DND-41 (cell line): Measurements from ENCODE around the gene SLC6A3.

Experiments used
- ATAC-seq: fragments of 200-7000 bp; cut with Tn5 transposase; 3 replicates; pipeline ENCODE4 v1.9.1; 2021; ENCODE audit warnings: low read depth; ENCODE audit not compliant: insufficient read depth
- DNase-seq: peaks from one replicate; pipeline ENCODE4 v3.0.0-alpha.2; 2020
- H2AFZ ChIP-seq: 2 replicates; pipeline ENCODE4 v1.6.0; 2012; ENCODE audit warnings: low read depth, low read length
- H3K27ac ChIP-seq: 2 replicates; pipeline ENCODE4 v1.5.1; 2012; ENCODE audit warnings: low read length, inconsistent platforms
- H3K27me3 ChIP-seq: fragments of 200-600 bp; sonication (generic); 2 replicates; pipeline ENCODE4 v1.6.0; 2012; ENCODE audit warnings: low read length, mild to moderate bottlenecking, inconsistent platforms; ENCODE audit not compliant: insufficient read depth, poor library complexity
- H3K36me3 ChIP-seq: 2 replicates; pipeline ENCODE4 v1.5.1; 2012; ENCODE audit warnings: low read length, inconsistent platforms; ENCODE audit not compliant: insufficient read depth
- H3K4me1 ChIP-seq: 2 replicates; pipeline ENCODE4 v1.5.1; 2012; ENCODE audit warnings: mild to moderate bottlenecking, low read length; ENCODE audit not compliant: insufficient read depth
- H3K4me2 ChIP-seq: 2 replicates; pipeline ENCODE4 v1.6.0; 2012; ENCODE audit warnings: mild to moderate bottlenecking, moderate library complexity, low read length, inconsistent platforms; ENCODE audit not compliant: insufficient read depth
- H3K4me3 ChIP-seq, 2 experiments: fragments of 200-600 bp in 1 of 2; shearing (Covaris generic) in 1 of 2; 2 replicates each; pipeline ENCODE4 v1.5.1; 2012 to 2016; ENCODE audit warnings: inconsistent platforms in 2 of 2, low read length in 2 of 2, mild to moderate bottlenecking in 2 of 2, low read depth in 1 of 2, moderate library complexity in 1 of 2
- H3K79me2 ChIP-seq: 2 replicates; pipeline ENCODE4 v1.6.0; 2012; ENCODE audit warnings: low read length, inconsistent platforms; ENCODE audit not compliant: insufficient read depth
- H3K9ac ChIP-seq: 2 replicates; pipeline ENCODE4 v1.6.0; 2012; ENCODE audit warnings: low read depth, mild to moderate bottlenecking, inconsistent platforms, low read length, moderate library complexity
- H3K9me3 ChIP-seq: 2 replicates; pipeline ENCODE4 v1.5.1; 2012; ENCODE audit warnings: low read length, moderate library complexity, mild to moderate bottlenecking, inconsistent platforms; ENCODE audit not compliant: insufficient read depth, severe bottlenecking
- H4K20me1 ChIP-seq: 2 replicates; pipeline ENCODE4 v1.6.0; 2012; ENCODE audit warnings: low read length; ENCODE audit not compliant: insufficient read depth
- EZH2 ChIP-seq: IDR thresholded peaks from 3 replicates; pipeline ENCODE4 v1.6.1; 2012; ENCODE audit warnings: borderline replicate concordance, low read depth, mild to moderate bottlenecking, moderate library complexity, low read length, inconsistent platforms; ENCODE audit not compliant: severe bottlenecking
- TF ChIP-seq, protein P1 (sequence below): IDR thresholded peaks from 2 replicates; pipeline ENCODE4 v1.5.1; 2012; ENCODE audit warnings: borderline replicate concordance, low read length, moderate library complexity, mild to moderate bottlenecking; ENCODE audit not compliant: poor library complexity, severe bottlenecking; ENCODE audit errors: extremely low read depth

SLC6A3 gene

GRCh38 chr5:1479581-1480188, 34.4 kb upstream of the SLC6A3 start:
- peak; percentile 25 for DNase-seq

DNA sequence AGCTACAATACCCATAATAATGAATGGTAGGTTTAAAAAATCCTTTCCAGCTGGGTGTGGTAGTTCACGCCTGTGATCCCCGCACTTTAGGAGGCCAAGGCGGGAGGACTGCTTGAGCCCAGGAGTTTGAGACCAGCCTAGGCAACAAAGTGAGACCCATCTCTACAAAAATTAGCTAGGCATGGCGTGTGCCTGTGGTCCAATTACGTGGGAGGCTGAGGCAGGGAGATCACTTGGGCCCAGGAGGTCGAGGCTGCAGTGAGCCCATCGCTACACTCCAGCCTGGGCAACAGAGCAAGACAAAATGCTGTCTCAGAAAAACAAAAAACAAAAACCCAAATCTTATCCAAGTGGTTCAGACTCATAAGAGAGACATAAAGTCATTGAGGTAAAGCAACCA, 33.8 kb upstream of the SLC6A3 start:
- DNase-seq (no peak), ATAC-seq (no peak)
- Histone ChIP-seq H4K20me1 (peaks cover 9% of the 10 kb centered on the region; the same call in 1 of the 2 replicates), H3K4me1 (no peaks in the 10 kb centered on the region), H3K79me2 (no peaks in the 10 kb centered on the region), H2AFZ (no peak overlapping the region), H3K4me3 (no peak overlapping the region), H3K36me3 (peaks cover 86% of the 10 kb centered on the region), H3K27me3 (no peaks in the 10 kb centered on the region), H3K27ac (no peak overlapping the region), H3K9ac (no peak overlapping the region), H3K9me3 (no peaks in the 10 kb centered on the region), H3K4me2 (no peak overlapping the region)
- TF ChIP-seq, protein P1, sequence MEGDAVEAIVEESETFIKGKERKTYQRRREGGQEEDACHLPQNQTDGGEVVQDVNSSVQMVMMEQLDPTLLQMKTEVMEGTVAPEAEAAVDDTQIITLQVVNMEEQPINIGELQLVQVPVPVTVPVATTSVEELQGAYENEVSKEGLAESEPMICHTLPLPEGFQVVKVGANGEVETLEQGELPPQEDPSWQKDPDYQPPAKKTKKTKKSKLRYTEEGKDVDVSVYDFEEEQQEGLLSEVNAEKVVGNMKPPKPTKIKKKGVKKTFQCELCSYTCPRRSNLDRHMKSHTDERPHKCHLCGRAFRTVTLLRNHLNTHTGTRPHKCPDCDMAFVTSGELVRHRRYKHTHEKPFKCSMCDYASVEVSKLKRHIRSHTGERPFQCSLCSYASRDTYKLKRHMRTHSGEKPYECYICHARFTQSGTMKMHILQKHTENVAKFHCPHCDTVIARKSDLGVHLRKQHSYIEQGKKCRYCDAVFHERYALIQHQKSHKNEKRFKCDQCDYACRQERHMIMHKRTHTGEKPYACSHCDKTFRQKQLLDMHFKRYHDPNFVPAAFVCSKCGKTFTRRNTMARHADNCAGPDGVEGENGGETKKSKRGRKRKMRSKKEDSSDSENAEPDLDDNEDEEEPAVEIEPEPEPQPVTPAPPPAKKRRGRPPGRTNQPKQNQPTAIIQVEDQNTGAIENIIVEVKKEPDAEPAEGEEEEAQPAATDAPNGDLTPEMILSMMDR = no peak
- TF ChIP-seq EZH2 = no peak

More at GRCh38 chr5:1479581-1480188, 34.4 kb upstream of the SLC6A3 start:
- Histone ChIP-seq H3K79me2 (no peaks in the 10 kb centered on the region), H3K27ac (no peak overlapping the region), H3K9me3 (no peaks in the 10 kb centered on the region), H2AFZ (no peak overlapping the region), H3K4me2 (no peak overlapping the region), H3K9ac (no peak overlapping the region), H3K36me3 (peaks cover 86% of the 10 kb centered on the region), H3K27me3 (no peaks in the 10 kb centered on the region), H3K4me3 (no peak overlapping the region), H3K4me1 (no peaks in the 10 kb centered on the region), H4K20me1 (peaks cover 14% of the 10 kb centered on the region; the same call in 1 of the 2 replicates)
- ATAC-seq = peak; percentile 35; the same call in 1 of the 3 replicates
- TF ChIP-seq, protein P1 = peak; percentile 75
- TF ChIP-seq EZH2 = no peak

DNA sequence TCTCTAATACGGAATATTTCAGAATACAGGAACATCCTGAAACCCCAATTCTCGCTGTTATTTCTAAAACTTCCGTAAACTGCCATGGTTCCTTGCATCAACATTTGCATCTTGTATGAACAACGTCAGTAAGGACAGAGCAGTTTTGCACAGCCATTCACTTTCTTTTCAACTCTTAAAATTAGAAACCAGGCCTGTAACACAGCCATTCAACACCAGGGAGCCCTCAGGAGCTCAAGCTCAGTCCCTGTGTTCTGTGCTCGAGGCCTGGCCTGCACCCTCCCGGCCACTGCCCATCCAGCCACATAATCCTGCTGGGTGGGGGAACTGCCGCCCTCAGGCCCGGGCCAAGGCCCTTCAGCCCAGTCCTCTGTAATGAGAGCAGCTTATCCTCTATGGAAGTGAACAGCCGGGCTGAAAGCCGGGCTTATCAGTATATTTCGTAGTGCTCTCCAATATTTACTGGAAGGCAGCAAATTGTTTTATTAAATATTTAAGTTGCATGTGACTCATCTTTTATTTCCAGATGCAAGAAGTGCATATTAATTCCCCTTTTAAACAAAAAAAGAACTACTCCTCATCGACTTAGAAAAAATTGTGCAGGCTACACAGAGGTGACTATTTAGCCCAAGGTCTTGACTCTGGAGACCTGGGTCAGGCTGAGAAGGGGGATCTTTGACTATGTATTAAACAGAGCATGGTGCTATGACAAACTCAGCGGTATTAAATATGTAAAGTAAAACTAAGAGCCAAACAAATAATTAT, 33.2 kb upstream of the SLC6A3 start:
- ATAC-seq = no peak
- Histone ChIP-seq H3K4me3 (no peak overlapping the region), H3K36me3 (peaks cover 86% of the 10 kb centered on the region), H4K20me1 (peaks cover 9% of the 10 kb centered on the region; the same call in 1 of the 2 replicates), H3K4me1 (no peaks in the 10 kb centered on the region), H3K79me2 (no peaks in the 10 kb centered on the region), H3K9me3 (no peaks in the 10 kb centered on the region), H3K9ac (no peak overlapping the region), H2AFZ (no peak overlapping the region), H3K27ac (no peak overlapping the region), H3K27me3 (no peaks in the 10 kb centered on the region), H3K4me2 (no peak overlapping the region)
- no peak for TF ChIP-seq EZH2
- TF ChIP-seq, protein P1 = no peak
- no peak for DNase-seq
